Measurements from ENCODE around the gene APEH. TPM values are rescaled to one million over a fixed set of nuclear protein-coding genes. Genes with fewer than 3 reads are reported as not detected.

The APEH gene
- polyA plus RNA-seq, 1 donor from 2014 or later: 98.4 TPM

- Histone ChIP-seq H3K4me2 (ENCODE audit: low read length) (no peak overlapping the region), H2AFZ (ENCODE audit: low read depth, low read length) (no peak overlapping the region), H3K9me3 (ENCODE audit: low read length) (no peaks in the 10 kb centered on the region), H3K9ac (ENCODE audit: low read length) (no peak overlapping the region), H3K27ac (ENCODE audit: low read length) (no peak overlapping the region), H3K4me3 (ENCODE audit: low read length) (no peak overlapping the region), H4K20me1 (ENCODE audit: insufficient read depth) (no peaks in the 10 kb centered on the region), H3F3A (ENCODE audit: insufficient read depth, low read length, poor library complexity, severe bottlenecking) (no peaks in the 10 kb centered on the region), H3K9me2 (ENCODE audit: insufficient read depth, low read length) (no peaks in the 10 kb centered on the region), H3K27me3 (ENCODE audit: insufficient read depth, low read depth, low read length) (no peaks in the 10 kb centered on the region), H3K36me3 (ENCODE audit: insufficient read depth, low read length) (no peaks in the 10 kb centered on the region), H3K79me2 (replicated peaks; ENCODE audit: insufficient read depth, low read length) (no peaks in the 10 kb centered on the region)
- TF ChIP-seq EZH2 (IDR thresholded peaks at IDR 0.05; ENCODE audit: borderline replicate concordance, insufficient read depth, low read length, poor library complexity, severe bottlenecking) (no peak), TAF1 (IDR thresholded peaks at IDR 0.05; ENCODE audit: low read depth) (no peak), REST (IDR thresholded peaks at IDR 0.05; ENCODE audit: borderline replicate concordance) (no peak), RAD21 (conservative IDR thresholded peaks at IDR 0.05) (no peak), MXI1 (conservative IDR thresholded peaks at IDR 0.05; ENCODE audit: poor library complexity, severe bottlenecking) (no peak), EP300 (conservative IDR thresholded peaks at IDR 0.05; ENCODE audit: poor library complexity, severe bottlenecking) (no peak), SMC3 (conservative IDR thresholded peaks at IDR 0.05; ENCODE audit: poor library complexity) (no peak), POLR2AphosphoS5 (IDR thresholded peaks at IDR 0.05) (no peak)
- TF ChIP-seq, protein P1, sequence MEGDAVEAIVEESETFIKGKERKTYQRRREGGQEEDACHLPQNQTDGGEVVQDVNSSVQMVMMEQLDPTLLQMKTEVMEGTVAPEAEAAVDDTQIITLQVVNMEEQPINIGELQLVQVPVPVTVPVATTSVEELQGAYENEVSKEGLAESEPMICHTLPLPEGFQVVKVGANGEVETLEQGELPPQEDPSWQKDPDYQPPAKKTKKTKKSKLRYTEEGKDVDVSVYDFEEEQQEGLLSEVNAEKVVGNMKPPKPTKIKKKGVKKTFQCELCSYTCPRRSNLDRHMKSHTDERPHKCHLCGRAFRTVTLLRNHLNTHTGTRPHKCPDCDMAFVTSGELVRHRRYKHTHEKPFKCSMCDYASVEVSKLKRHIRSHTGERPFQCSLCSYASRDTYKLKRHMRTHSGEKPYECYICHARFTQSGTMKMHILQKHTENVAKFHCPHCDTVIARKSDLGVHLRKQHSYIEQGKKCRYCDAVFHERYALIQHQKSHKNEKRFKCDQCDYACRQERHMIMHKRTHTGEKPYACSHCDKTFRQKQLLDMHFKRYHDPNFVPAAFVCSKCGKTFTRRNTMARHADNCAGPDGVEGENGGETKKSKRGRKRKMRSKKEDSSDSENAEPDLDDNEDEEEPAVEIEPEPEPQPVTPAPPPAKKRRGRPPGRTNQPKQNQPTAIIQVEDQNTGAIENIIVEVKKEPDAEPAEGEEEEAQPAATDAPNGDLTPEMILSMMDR (IDR thresholded peaks at IDR 0.05; ENCODE audit: poor library complexity, severe bottlenecking): no peak
Observed at GRCh38 chr3:49727924-49728361, 53.8 kb downstream of the APEH start.

GRCh38 chr3:49729966-49730609 lies 55.9 kb downstream of the APEH start:
- no peaks in the 10 kb centered on the region for H3F3A ChIP-seq (ENCODE audit: insufficient read depth, low read length, poor library complexity, severe bottlenecking)
- no peaks in the 10 kb centered on the region for H3K9me2 ChIP-seq (ENCODE audit: insufficient read depth, low read length)
- no peaks in the 10 kb centered on the region for H3K36me3 ChIP-seq (ENCODE audit: insufficient read depth, low read length)
- no peak overlapping the region for H3K9ac ChIP-seq (ENCODE audit: low read length)
- H3K4me2 ChIP-seq (ENCODE audit: low read length): no peak overlapping the region
- H3K27ac ChIP-seq (ENCODE audit: low read length): no peak overlapping the region
- H3K4me3 ChIP-seq (ENCODE audit: low read length): no peak overlapping the region
- H2AFZ ChIP-seq (ENCODE audit: low read depth, low read length): no peak overlapping the region
- no peaks in the 10 kb centered on the region for H3K9me3 ChIP-seq (ENCODE audit: low read length)
- no peak for TF ChIP-seq TAF1 (IDR thresholded peaks at IDR 0.05; ENCODE audit: low read depth)
- no peak for TF ChIP-seq RAD21 (conservative IDR thresholded peaks at IDR 0.05)
- TF ChIP-seq SMC3 (conservative IDR thresholded peaks at IDR 0.05; ENCODE audit: poor library complexity): no peak
- no peaks in the 10 kb centered on the region for H3K27me3 ChIP-seq (ENCODE audit: insufficient read depth, low read depth, low read length)
- no peaks in the 10 kb centered on the region for H3K79me2 ChIP-seq (replicated peaks; ENCODE audit: insufficient read depth, low read length)
- H4K20me1 ChIP-seq (ENCODE audit: insufficient read depth): no peaks in the 10 kb centered on the region

Measured in neural cell (in vitro differentiated cells).